Cardiac muscle cell (in vitro differentiated cells and primary cell): Measurements from ENCODE around the gene TNIK. TPM values are rescaled to one million over a fixed set of nuclear protein-coding genes. Genes with fewer than 3 reads are reported as not detected.

Experiments
- DNase-seq, 2 donors: peaks; one replicate each; pipeline versions ENCODE4 v3.0.0 to v3.0.0-alpha.2; 2010 to 2017; ENCODE audit warnings: low read depth in 1 of 2, low spot score in 1 of 2
- H3K27ac ChIP-seq: fragments of 200-600 bp; sonication (generic); 2 replicates; pipeline ENCODE4 v1.5.1; 2016
- H3K27me3 ChIP-seq: fragments of 200-600 bp; sonication (generic); 2 replicates; pipeline ENCODE4 v1.6.0; 2016; ENCODE audit warnings: control low read depth
- H3K36me3 ChIP-seq: fragments of 200-600 bp; sonication (generic); 2 replicates; pipeline ENCODE4 v1.5.1; 2016; ENCODE audit warnings: control low read depth
- H3K4me1 ChIP-seq: fragments of 200-600 bp; sonication (generic); 2 replicates; pipeline ENCODE4 v1.8.1; 2017; ENCODE audit warnings: low read depth, mild to moderate bottlenecking, mixed run types
- H3K4me3 ChIP-seq: fragments of 200-600 bp; sonication (generic); 2 replicates; pipeline ENCODE4 v1.5.1; 2016; ENCODE audit warnings: mild to moderate bottlenecking
- H3K9me3 ChIP-seq: fragments of 200-600 bp; sonication (generic); 2 replicates; pipeline ENCODE4 v1.5.1; 2017; ENCODE audit warnings: low read depth, mild to moderate bottlenecking, control low read depth
- polyA plus RNA-seq: library from polyadenylated mRNA; unstranded; fragments of >200 nt; fragmentation: Nextera tagmentation; extraction: Ambion mirVana; gene quantifications from 2 replicates; pipeline ENCODE4 v1.2.1, GENCODE V29; 2016
- total RNA-seq: library from RNA; depleted of rRNA; stranded (reverse); fragments of >200 nt; gene quantifications from 2 replicates; pipeline ENCODE4 v1.2.3, GENCODE V29; 2016
- TF ChIP-seq, protein P1 (sequence below): IDR thresholded peaks from 2 replicates; pipeline ENCODE4 v1.5.1; 2012; ENCODE audit warnings: low read depth, mild to moderate bottlenecking, low read length

TNIK gene
- total and polyA plus RNA-seq, 2 experiments from 2014 or later: 32.8 to 55.1 TPM

DNA sequence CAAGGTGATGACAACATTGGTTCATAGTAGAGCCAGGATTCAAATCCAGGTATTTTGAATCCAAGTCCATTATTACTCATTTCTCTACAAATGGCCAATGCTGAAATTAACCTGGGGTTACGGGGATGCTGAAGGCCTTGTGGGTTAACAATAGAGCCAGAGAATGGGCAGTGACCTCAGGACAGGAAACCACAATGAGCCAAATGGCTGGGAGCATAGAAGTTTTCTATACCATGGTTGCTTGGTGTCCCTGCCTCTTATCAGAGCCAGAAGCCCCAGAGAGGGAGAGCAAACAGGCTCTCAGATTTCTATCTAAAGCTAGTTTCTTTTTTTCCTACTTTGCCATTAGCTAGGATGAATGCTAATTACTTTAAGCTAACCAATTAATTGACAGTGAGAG lies 82.3 kb downstream of the TNIK start:
- DNase-seq: no peak
- H3K27me3 ChIP-seq: no peaks in the 10 kb centered on the region
- H3K4me1 ChIP-seq: peaks cover 35% of the 10 kb centered on the region
- no peaks in the 10 kb centered on the region for H3K36me3 ChIP-seq
- no peak overlapping the region for H3K27ac ChIP-seq
- H3K9me3 ChIP-seq: no peaks in the 10 kb centered on the region
- no peak overlapping the region for H3K4me3 ChIP-seq
- TF ChIP-seq, protein P1, sequence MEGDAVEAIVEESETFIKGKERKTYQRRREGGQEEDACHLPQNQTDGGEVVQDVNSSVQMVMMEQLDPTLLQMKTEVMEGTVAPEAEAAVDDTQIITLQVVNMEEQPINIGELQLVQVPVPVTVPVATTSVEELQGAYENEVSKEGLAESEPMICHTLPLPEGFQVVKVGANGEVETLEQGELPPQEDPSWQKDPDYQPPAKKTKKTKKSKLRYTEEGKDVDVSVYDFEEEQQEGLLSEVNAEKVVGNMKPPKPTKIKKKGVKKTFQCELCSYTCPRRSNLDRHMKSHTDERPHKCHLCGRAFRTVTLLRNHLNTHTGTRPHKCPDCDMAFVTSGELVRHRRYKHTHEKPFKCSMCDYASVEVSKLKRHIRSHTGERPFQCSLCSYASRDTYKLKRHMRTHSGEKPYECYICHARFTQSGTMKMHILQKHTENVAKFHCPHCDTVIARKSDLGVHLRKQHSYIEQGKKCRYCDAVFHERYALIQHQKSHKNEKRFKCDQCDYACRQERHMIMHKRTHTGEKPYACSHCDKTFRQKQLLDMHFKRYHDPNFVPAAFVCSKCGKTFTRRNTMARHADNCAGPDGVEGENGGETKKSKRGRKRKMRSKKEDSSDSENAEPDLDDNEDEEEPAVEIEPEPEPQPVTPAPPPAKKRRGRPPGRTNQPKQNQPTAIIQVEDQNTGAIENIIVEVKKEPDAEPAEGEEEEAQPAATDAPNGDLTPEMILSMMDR: no peak

DNA sequence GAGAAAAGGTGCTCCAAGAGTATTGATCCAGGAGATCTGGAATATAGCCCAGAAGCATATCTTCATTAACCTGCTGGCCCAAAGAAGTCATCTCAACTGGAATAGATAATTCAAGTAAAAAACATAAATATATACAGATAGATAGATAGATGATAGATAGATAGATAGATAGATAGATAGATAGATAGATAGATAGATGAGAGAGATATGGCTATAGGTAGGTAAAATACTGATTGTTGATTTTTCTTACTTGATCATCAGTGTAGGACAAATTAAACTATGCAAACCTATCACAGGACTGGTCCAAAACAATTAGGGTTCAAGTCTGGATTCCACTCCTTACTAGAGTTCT lies 83.6 kb downstream of the TNIK start:
- TF ChIP-seq, protein P1: no peak
- Histone ChIP-seq H3K4me1 (peaks cover 35% of the 10 kb centered on the region), H3K36me3 (no peaks in the 10 kb centered on the region), H3K9me3 (no peaks in the 10 kb centered on the region), H3K27ac (no peak overlapping the region), H3K27me3 (no peaks in the 10 kb centered on the region), H3K4me3 (no peak overlapping the region)
- DNase-seq: no peak

DNA sequence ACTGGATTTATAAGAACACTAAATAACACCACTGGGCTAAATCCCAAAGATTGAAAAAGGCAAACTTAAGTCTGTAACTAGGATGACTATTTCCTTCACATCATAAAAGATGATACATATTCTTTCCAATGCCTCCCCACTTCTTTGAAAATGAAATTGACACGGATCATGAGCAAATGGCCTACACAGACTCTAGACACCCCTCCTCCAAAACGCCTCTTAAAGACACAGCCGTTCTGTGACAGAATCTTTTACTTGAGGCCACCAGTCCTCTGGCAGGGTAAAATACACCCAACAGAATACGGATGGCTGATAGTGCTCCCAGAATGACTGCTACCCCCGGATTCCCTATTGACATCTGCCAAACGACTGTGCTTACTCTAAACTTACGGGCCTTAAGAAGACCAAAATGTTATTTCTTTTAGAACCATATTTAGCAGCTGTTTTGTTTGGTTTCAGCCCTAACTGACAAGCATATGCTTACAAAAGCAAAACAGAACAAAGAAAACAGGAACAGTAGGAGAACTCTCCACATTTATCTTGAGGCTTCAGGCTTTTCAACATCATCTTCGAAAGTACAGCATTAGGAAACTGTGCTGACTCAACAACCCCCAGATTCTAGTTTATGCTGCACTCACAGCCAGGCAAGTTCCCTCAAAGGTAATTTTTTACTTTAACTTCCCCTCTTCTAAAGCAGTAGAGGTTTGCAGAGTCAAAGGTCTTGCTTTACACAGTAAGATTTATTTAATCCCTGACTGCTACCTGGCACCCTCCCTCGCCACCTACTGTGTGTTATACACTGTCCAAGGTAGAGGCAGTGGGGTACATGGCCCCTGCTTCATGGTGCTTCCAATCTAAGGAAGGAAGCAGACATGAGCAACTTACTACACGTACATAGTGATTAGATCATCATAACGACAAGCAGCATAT lies 84.3 kb downstream of the TNIK start:
- no peak overlapping the region for H3K4me3 ChIP-seq
- TF ChIP-seq, protein P1: no peak

DNA sequence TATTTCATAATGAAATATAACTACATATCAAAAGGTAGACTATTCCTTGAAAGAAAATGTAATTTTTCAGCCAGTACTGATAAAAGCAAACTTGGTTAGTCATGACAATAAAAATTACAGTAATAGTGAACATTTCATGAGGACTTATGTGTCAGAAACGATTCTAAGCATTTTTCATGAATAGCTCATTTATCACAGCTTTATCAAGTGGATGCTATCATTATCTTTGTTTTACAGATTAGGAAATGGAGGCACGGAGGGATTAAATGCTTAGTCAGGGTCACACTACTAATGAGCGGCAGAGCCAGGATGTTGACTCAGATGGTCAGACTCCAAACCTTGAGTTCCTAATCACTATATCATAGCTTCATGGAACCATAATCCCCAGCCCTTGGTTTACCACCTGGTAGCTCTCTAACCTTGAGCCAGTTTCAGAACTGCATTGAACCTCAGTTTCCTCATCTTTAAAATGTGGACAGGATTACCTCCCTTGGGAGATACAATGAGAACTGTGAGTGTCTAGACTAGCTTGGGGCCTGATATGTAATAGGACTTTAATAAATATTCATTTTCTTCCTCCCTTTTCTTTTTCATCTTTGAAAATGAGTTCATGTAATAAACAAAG lies 85.4 kb downstream of the TNIK start:
- peak in 1 of 2 donors; percentile 71 for DNase-seq
- no peaks in the 10 kb centered on the region for H3K36me3 ChIP-seq
- no peaks in the 10 kb centered on the region for H3K9me3 ChIP-seq
- peaks cover 35% of the 10 kb centered on the region for H3K4me1 ChIP-seq
- no peak overlapping the region for H3K27ac ChIP-seq
- TF ChIP-seq, protein P1: no peak
- no peak overlapping the region for H3K4me3 ChIP-seq
- H3K27me3 ChIP-seq: no peaks in the 10 kb centered on the region

More for the DNA sequence above, 84.3 kb downstream of the TNIK start:
- Histone ChIP-seq H3K27ac (no peak overlapping the region), H3K36me3 (no peaks in the 10 kb centered on the region), H3K9me3 (no peaks in the 10 kb centered on the region), H3K27me3 (no peaks in the 10 kb centered on the region), H3K4me1 (peaks cover 35% of the 10 kb centered on the region)
- peak in 1 of 2 donors; percentile 79 for DNase-seq

DNA sequence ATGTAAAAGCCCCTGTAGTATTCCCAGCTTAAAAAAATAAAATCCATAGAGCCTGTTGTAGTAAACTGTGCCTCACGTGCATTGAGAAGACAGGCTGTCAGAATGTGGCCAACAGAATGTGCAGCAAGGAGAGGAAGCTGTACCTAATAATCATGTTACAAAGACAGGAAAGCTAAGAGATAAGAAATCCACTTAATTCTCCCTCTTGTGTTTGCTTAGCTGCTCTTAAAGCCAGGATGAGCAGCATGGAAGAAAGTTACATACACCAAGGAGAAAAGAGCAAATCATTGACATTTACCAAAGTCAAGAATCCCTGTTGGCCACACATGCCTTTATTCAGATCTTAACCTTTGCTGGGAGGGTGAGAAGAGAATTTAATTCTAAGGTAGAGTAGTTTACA lies 85.9 kb downstream of the TNIK start:
- H3K4me1 ChIP-seq: peaks cover 35% of the 10 kb centered on the region
- TF ChIP-seq, protein P1: no peak
- H3K9me3 ChIP-seq: no peaks in the 10 kb centered on the region
- H3K27ac ChIP-seq: no peak overlapping the region
- DNase-seq: peak; percentile 39 to 54
- H3K27me3 ChIP-seq: no peaks in the 10 kb centered on the region
- H3K4me3 ChIP-seq: no peak overlapping the region
- no peaks in the 10 kb centered on the region for H3K36me3 ChIP-seq
